HFFc6 (cell line): ENCODE results near the gene SLC25A43. TPM values are rescaled to one million over a fixed set of nuclear protein-coding genes. Genes with fewer than 3 reads are reported as not detected.
"Not testable (repeated sequence)": the region's sequence is repeated elsewhere in the genome, so short reads cannot be mapped to it uniquely, and the experiment has no call there.

Experiments used
- DNase-seq: peaks from one replicate; pipeline ENCODE4 v3.0.0-alpha.2; 2018
- H3K27ac Mint-ChIP-seq: 2 replicates; pipeline ENCODE4 v1.8.0; 2020; ENCODE audit warnings: mild to moderate bottlenecking, mixed read lengths
- H3K27me3 Mint-ChIP-seq: 2 replicates; pipeline ENCODE4 v1.8.0; 2021; ENCODE audit warnings: mild to moderate bottlenecking, moderate library complexity, mixed read lengths; ENCODE audit not compliant: insufficient read depth
- H3K36me3 Mint-ChIP-seq: 2 replicates; pipeline ENCODE4 v1.8.0; 2021; ENCODE audit warnings: low read depth, mixed read lengths
- H3K4me1 Mint-ChIP-seq: 2 replicates; pipeline ENCODE4 v1.8.0; 2020; ENCODE audit warnings: low read depth, mixed read lengths
- H3K4me3 Mint-ChIP-seq: 2 replicates; pipeline ENCODE4 v1.8.0; 2020; ENCODE audit warnings: mild to moderate bottlenecking, moderate library complexity, mixed read lengths
- H3K9me3 Mint-ChIP-seq: 2 replicates; pipeline ENCODE4 v1.8.0; 2020; ENCODE audit warnings: mild to moderate bottlenecking, mixed read lengths
- CTCF ChIP-seq: fragments of 200-600 bp; sonication (generic); IDR thresholded peaks from 2 replicates; pipeline ENCODE4 v1.5.0; 2021; ENCODE audit warnings: antibody characterized with exemption, mild to moderate bottlenecking
- long read RNA-seq: library from polyadenylated mRNA; unstranded; transcript quantifications from one replicate; pipeline ENCODE4 v2.0.0, GENCODE V29; 2019
- total RNA-seq, 6 experiments: library from RNA; stranded (reverse); fragmentation: NEBNext Ultra II Directional; extraction: Animal tissue kit (Norgen Biotek cat#: 25700); gene quantifications; 2 replicates in 1 of 6; 3 replicates in 5 of 6; pipeline ENCODE4 v1.2.3, GENCODE V29; 2021

The SLC25A43 gene
- total RNA-seq = 10 to 100 TPM; 19.4 to 26.0 (median 22.7) TPM
- long read RNA-seq, transcript SLC25A43-201 (5 exons, 2,783 nt) = major isoform, 26 of 40 reads
- long read RNA-seq, partial matches to known transcripts = 5 of 40 reads
- long read RNA-seq, other reads (novel, unspliced or antisense) = 7 of 40 reads

- H3K4me3 Mint-ChIP-seq = peak within 1 kb of the TSS; percentile 92
- H3K36me3 Mint-ChIP-seq = no peaks in the 10 kb centered on the region
- H3K9me3 Mint-ChIP-seq = no peaks in the 10 kb centered on the region
- DNase-seq = no peak
- TF ChIP-seq CTCF = no peak
- no peaks in the 10 kb centered on the region; the same call in 1 of the 2 replicates for H3K27me3 Mint-ChIP-seq
- H3K27ac Mint-ChIP-seq = peak within 1 kb of the TSS; percentile 82
- peaks cover 34% of the 10 kb centered on the region for H3K4me1 Mint-ChIP-seq
These were observed at the start of gene SLC25A43 for GRCh38 chrX:119398974-119399771. Gene SLC25A43 (plus strand): TSS chrX:119399336. CDS start chrX:119399404, 68 bp downstream.

GRCh38 chrX:119359618-119360382 is 39.3 kb upstream of the SLC25A43 start:
- no peak for DNase-seq
- Mint-ChIP-seq H3K27ac (no peak overlapping the region), H3K9me3 (no peaks in the 10 kb centered on the region), H3K36me3 (no peaks in the 10 kb centered on the region), H3K4me1 (no peaks in the 10 kb centered on the region), H3K27me3 (peaks cover 1% of the 10 kb centered on the region; the same call in 1 of the 2 replicates), H3K4me3 (no peak overlapping the region)
- TF ChIP-seq CTCF = no peak

GRCh38 chrX:119361451-119361850 is 37.7 kb upstream of the SLC25A43 start:
- H3K36me3 Mint-ChIP-seq, H3K27ac Mint-ChIP-seq, H3K4me1 Mint-ChIP-seq, H3K4me3 Mint-ChIP-seq, DNase-seq, H3K27me3 Mint-ChIP-seq, H3K9me3 Mint-ChIP-seq: not testable (repeated sequence)

GRCh38 chrX:119362074-119362473 is 37.1 kb upstream of the SLC25A43 start:
- not testable (repeated sequence) for H3K4me1 Mint-ChIP-seq, H3K27ac Mint-ChIP-seq, H3K27me3 Mint-ChIP-seq, H3K9me3 Mint-ChIP-seq, H3K36me3 Mint-ChIP-seq, DNase-seq, H3K4me3 Mint-ChIP-seq

- H3K27me3 Mint-ChIP-seq = peaks cover 1% of the 10 kb centered on the region; the same call in 1 of the 2 replicates
- H3K4me1 Mint-ChIP-seq = peaks cover 7% of the 10 kb centered on the region
- no peak for TF ChIP-seq CTCF
- H3K9me3 Mint-ChIP-seq = no peaks in the 10 kb centered on the region
- no peak overlapping the region for H3K4me3 Mint-ChIP-seq
- no peak for DNase-seq
- no peak overlapping the region for H3K27ac Mint-ChIP-seq
- no peaks in the 10 kb centered on the region for H3K36me3 Mint-ChIP-seq
These were observed 35.7 kb upstream of the SLC25A43 start for GRCh38 chrX:119363391-119363790.

- DNase-seq, H3K9me3 Mint-ChIP-seq: not testable (repeated sequence)
These were observed 27.3 kb upstream of the SLC25A43 start for GRCh38 chrX:119371861-119372260.

More at GRCh38 chrX:119371861-119372260, 27.3 kb upstream of the SLC25A43 start:
- H3K27ac Mint-ChIP-seq, H3K27me3 Mint-ChIP-seq, H3K4me3 Mint-ChIP-seq, H3K36me3 Mint-ChIP-seq: not testable (repeated sequence)
- peaks cover 42% of the 10 kb centered on the region for H3K4me1 Mint-ChIP-seq
